GM12892 (cell line): ENCODE measurements around the gene EBLN2. TPM values are rescaled to one million over a fixed set of nuclear protein-coding genes. Genes with fewer than 3 reads are reported as not detected.

ENCODE experiments used
- DNase-seq: peaks from one replicate; pipeline ENCODE4 v3.0.0; 2011; ENCODE audit not compliant: insufficient read length
- FAIRE-seq: peaks from 2 replicates; lab custom pipeline; 2011; peaks lifted over from hg19 to GRCh38; lab: Jason Lieb, UNC
- POLR2A ChIP-seq: IDR thresholded peaks from 2 replicates; pipeline ENCODE4 v1.6.1; 2011; ENCODE audit warnings: low read depth, low read length, control low read depth
- POLR2AphosphoS5 ChIP-seq: IDR thresholded peaks from 2 replicates; pipeline ENCODE4 v1.6.1; 2011; ENCODE audit warnings: low read depth, low read length, control low read depth
- TAF1 ChIP-seq: IDR thresholded peaks from 2 replicates; pipeline ENCODE4 v1.6.1; 2011; ENCODE audit warnings: low read depth, mild to moderate bottlenecking, control low read depth, low read length, borderline replicate concordance
- polyA plus RNA-seq: library from polyadenylated mRNA; unstranded; fragments of >200 nt; gene quantifications from one replicate; pipeline ENCODE4 v1.2.1, GENCODE V29; 2012; ENCODE audit warnings: missing spikeins, inconsistent platforms; ENCODE audit not compliant: missing spikeins

EBLN2 gene
- 2.4 TPM for polyA plus RNA-seq

DNA sequence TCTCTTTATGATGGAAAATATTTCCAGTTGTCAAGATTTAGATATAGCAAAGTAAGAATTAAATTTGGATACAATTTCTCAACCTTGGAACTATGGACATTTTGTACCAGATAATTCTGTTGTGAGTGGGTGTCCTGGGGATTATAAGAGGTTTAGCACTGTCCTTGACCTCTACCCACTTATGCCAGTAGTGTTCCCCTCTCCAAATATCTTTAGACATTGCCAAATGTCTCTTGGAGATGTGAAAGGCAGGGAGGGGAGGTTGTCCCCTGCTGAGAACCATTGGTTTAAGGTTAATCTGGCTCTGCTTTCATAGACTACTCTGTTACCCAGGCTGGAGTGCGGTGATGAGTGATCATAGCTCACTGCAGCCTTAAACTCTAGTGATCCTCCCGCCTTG, at the start of gene EBLN2:
Gene EBLN2 (plus strand): TSS at position 244 of the 400 bp plus-strand sequence. CDS start 423 bp downstream, outside the sequence.
- FAIRE-seq (peak; percentile 36), DNase-seq (no peak)
- TF ChIP-seq POLR2AphosphoS5 (no peak), TAF1 (no peak), POLR2A (no peak)

DNA sequence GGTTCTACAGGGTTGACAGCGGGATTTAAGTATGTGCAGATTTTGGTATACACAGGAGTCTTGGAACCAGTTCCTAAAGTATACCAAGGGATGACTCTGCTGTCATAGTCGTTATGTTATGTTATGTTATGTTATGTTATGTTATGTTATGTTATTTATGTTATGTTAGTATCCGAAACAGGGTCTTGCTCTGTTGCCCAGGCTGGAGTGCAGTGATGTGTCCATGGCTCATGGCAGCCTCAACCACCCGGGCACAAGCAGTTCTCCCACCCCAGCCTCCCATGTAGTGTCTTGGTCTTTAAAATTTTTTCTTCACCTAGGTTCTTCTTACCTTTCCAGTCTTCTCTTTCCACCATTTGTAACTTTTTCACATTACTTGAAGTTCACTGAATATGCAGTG, 43.2 kb upstream of the EBLN2 start:
- DNase-seq (no peak), FAIRE-seq (peak; percentile 14)
- no peak for TF ChIP-seq POLR2AphosphoS5
- TF ChIP-seq POLR2A, result no peak
- no peak for TF ChIP-seq TAF1

DNA sequence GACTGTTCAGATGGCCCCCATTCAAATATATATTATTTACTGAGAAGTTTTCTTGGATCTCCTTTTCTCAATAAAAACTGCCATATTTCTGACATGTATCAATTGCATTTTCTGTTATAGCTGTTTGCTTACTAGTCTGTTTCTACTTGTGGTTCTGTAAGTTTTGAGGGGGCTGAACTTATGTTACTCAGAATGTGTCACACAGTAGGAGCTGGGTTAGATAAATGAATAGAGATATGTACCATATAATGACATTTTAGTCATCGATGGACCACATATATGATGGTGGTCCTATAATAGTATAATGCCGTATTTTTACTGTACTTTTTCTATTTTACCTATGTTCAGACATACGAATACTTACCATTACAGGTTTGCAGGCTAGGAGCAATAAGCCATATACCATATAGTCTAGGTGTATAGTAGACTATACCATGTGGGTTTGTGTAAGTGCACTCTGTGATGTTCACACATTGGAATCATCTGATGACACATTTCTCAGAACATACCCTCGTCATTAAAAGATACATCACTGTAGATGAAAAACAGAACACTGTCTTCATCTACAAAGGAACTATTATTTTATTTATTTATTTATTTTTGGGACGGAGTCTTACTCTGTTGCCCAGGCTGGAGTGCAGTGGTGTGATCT, 42.5 kb upstream of the EBLN2 start:
- TF ChIP-seq POLR2AphosphoS5, result no peak
- no peak for TF ChIP-seq POLR2A
- no peak for TF ChIP-seq TAF1
- no peak for FAIRE-seq
- DNase-seq, result no peak

DNA sequence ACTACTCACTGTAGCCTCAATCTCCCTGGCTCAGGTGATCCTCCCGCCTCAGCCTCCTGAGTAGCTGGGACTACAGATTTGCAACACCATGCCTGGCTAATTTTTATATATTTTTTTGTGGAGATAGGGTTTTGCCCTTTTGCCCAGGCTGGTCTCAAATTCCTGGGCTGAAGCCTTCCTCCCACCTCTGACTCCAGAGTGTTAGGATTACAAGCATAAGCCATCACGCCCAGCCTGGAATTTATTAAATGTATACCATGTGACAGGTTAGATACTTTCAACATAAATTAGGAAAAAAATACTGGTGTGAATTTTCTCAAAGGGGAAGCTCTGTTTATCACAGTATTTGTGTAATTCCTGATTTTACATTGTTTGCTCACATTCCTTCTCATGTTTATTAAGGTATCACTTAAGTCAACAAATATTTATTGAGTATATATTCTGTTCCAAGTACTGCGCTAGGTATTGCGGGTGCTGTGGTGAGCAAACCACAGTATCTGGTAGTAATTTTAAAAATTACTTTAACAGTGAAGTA, 40.1 kb upstream of the EBLN2 start:
- TF ChIP-seq POLR2A, result no peak
- no peak for TF ChIP-seq POLR2AphosphoS5
- no peak for TF ChIP-seq TAF1
- FAIRE-seq, result no peak

DNA sequence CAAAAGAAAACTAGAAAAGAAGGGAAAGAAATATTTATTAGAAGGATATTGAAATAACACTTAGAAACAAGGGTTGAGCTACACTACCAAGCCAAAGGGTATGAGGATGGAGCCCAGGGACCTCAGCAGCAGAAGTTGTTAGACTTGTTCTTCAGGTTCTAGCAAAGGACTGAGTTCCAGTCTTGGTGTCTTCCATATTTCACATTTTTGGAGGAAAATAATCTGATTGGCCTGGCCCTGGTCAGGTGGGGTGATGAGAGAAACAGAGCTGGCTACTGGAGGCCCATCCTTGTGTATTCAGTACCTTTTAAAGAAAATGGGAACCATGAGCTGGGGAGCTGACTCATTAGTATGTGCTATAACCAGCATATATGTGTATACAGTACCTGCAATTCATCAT, 36.6 kb upstream of the EBLN2 start:
- FAIRE-seq (no peak), DNase-seq (no peak)
- TF ChIP-seq POLR2A, result no peak
- TF ChIP-seq TAF1, result no peak
- TF ChIP-seq POLR2AphosphoS5, result no peak

More for the DNA sequence above, 40.1 kb upstream of the EBLN2 start:
- DNase-seq, result no peak

DNA sequence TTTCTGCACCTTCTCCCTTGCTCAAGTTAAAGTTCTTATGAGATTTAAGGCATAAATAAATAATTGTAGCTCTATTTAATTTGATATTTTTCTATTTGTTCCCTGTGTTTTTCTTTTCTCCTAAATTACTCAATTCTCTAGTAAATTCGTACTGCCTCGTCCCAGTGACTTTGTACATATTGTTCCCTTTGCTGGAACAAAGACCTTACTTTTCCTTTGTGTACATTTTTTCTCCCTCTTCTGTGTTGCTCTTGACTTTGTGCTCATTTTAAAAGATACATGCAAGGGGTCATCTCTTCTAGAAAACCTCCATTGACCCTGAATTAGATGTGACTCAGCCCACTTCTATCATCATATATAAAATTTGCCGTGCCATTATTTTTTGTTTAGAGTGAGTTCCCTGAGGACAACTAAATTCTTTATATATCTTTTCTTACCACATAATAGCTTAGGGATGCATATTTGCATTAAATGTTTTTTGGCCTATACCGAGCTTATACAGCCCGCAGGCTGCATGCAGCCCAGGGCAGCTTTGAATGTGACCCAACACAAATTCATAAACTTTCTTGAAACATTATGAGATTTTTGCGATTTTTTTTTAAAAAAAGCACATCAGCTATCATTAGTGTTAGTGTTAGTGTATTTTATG, 35.2 kb upstream of the EBLN2 start:
- FAIRE-seq, result no peak
- TF ChIP-seq TAF1, result no peak
- TF ChIP-seq POLR2A, result no peak
- TF ChIP-seq POLR2AphosphoS5, result no peak
- DNase-seq, result no peak

DNA sequence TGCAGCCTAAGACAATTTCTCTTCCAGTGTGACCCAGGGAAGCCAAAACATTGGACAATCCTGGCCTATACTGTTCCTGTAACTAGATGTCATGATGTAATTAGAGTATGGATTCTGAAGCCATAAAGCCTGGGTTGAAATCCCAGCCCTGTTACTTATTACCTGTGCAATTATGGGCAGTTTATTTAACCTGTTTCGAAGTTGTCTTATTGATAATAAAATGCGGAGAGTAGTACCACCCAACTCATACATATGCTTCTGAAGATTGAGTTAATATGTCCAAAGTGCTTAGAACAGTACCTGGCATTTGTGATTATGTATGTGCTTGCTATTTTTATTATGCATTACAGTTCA, 34.7 kb upstream of the EBLN2 start:
- no peak for TF ChIP-seq POLR2A
- TF ChIP-seq TAF1, result no peak
- TF ChIP-seq POLR2AphosphoS5, result no peak
- DNase-seq, result no peak
- no peak for FAIRE-seq

DNA sequence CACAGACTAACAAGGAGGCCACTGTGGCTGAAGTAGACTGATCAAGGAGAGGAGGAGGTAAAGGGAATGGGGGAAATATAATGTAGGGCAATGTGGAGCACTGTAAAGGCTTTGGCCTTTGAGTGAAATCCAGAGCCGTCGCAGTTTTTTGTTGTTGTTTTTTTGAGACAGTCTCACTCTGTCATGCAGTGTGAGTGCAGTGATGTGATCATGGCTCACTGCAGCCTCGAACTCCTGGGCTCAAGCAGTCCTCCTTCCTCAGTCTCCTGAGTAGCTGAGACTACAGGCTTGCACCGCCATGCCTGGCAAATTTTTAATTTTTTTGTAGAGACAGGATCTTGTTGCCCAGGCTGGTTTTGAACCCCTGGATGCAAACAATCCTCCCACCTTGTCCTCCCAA, 32.7 kb upstream of the EBLN2 start:
- no peak for TF ChIP-seq TAF1
- no peak for TF ChIP-seq POLR2AphosphoS5
- TF ChIP-seq POLR2A, result no peak
- DNase-seq (no peak), FAIRE-seq (no peak)

DNA sequence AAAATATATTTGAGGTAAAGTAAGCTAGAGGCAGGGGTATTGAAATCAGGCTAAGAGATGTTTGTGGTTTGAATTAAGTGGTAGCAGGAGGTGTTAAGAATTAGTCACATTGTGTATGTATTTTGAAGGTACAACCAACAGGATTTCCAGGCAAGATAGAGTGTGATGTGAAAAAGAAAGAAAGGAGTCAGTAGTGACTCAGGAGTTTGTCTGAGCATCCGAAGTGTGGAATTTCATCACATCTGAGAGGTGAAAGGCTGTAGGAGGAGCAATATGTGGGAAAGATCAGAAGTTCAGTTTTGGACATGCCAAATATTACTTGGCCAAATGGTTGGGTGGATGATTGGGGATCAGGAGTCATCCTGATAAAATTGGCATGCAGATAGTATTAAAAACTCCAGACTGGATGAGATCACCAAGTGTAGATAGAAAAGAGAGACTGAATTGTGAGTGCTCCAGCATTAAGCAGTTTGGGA, 32.1 kb upstream of the EBLN2 start:
- no peak for DNase-seq
- FAIRE-seq, result peak; percentile 70
- no peak for TF ChIP-seq TAF1
- no peak for TF ChIP-seq POLR2A
- TF ChIP-seq POLR2AphosphoS5, result no peak

DNA sequence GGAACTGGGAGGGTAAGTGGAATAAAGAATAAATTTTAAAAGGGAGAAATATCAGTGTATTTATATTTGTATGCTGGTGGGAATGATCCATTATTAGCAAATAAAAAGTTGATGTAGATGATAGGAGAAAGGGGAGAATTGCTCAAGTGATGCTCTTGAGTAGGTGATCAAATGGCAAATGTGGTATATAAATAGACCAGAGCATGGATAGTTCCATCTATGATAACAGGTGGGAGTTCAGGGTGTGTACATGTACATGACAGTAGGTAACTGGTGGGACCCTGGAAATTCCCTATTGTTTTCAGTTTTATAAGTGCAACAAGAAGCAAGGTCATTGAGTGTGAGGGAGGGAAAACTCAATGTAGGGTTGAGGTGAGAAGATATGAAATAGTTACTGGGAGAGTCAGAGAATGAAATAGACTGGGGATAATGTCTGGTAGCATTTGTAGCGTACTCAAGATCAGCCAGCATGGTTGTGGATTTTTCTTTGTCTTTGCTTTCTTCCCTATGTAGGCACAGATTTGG, 31.3 kb upstream of the EBLN2 start:
- TF ChIP-seq POLR2AphosphoS5 (no peak), POLR2A (no peak), TAF1 (no peak)
- DNase-seq (no peak), FAIRE-seq (no peak)

DNA sequence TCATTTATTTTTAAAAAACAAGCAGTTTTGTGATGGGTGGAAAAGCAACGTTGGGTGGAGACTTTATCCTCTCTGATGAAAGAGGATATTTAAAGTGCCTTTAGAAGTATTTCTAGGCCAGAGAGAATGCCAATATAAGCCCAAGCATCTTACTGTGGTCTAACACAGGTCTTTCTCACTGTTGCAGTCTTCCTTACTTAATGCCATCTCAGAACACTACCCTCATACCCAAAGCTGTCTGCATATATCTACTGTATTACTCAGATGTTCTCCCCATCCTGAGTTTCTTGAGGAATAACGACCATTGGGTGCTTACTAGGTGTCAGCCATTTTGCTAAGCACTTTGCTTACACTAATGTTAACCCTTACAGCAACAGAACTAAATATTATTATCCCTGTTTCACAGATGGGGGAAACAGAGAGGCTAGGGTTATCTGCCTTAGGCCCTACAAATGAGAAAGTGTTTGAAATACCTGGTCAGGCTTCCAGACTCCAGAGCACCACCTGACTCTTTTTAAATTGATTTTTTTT, 29.8 kb upstream of the EBLN2 start:
- FAIRE-seq (no peak), DNase-seq (no peak)
- TF ChIP-seq POLR2A (no peak), TAF1 (no peak)
